ENCODE data around the gene KCNIP4.

DNA sequence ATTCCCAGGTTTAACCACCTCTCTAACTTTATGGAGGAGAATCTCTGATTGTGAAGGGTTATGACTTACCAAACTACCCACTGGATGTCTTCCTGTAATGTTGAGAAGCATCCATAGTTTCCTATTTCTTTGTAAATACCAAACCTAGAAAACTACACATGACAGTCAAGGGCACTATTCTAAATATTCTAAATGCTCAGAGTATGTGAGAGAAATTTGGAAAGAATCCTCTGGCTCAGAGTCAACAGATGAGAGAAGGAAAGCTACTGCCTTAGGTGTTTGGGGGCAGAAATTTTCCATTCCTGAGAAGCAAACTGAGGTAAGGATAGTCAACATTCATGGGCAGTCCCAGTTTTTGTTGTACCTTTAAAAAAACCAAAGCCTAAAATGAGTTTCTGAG lies 155.8 kb downstream of the KCNIP4 start:
- no peak for TF ChIP-seq ESRRA (IDR thresholded peaks at IDR 0.05; ENCODE audit: low read length)
- TF ChIP-seq RB1 (IDR thresholded peaks at IDR 0.05; ENCODE audit: borderline replicate concordance): no peak
- TF ChIP-seq, protein P1, sequence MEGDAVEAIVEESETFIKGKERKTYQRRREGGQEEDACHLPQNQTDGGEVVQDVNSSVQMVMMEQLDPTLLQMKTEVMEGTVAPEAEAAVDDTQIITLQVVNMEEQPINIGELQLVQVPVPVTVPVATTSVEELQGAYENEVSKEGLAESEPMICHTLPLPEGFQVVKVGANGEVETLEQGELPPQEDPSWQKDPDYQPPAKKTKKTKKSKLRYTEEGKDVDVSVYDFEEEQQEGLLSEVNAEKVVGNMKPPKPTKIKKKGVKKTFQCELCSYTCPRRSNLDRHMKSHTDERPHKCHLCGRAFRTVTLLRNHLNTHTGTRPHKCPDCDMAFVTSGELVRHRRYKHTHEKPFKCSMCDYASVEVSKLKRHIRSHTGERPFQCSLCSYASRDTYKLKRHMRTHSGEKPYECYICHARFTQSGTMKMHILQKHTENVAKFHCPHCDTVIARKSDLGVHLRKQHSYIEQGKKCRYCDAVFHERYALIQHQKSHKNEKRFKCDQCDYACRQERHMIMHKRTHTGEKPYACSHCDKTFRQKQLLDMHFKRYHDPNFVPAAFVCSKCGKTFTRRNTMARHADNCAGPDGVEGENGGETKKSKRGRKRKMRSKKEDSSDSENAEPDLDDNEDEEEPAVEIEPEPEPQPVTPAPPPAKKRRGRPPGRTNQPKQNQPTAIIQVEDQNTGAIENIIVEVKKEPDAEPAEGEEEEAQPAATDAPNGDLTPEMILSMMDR (IDR thresholded peaks at IDR 0.05 in 2 of 3, conservative IDR thresholded peaks at IDR 0.05 in 1 of 3; ENCODE audit: control insufficient read depth in 2 of 3, extremely low read depth in 1 of 3, insufficient read depth in 1 of 3, low read depth in 3 of 3, low read length in 3 of 3): no peak

Data from GM12878 (cell line).